NCI-H748 (cell line): ENCODE measurements around the gene OLFM4.

Experiments used
- DNase-seq: peaks from one replicate; lab custom pipeline; 2025; ENCODE audit not compliant: unreplicated experiment; lab: John Stamatoyannopoulos, UW

The OLFM4 gene

DNA sequence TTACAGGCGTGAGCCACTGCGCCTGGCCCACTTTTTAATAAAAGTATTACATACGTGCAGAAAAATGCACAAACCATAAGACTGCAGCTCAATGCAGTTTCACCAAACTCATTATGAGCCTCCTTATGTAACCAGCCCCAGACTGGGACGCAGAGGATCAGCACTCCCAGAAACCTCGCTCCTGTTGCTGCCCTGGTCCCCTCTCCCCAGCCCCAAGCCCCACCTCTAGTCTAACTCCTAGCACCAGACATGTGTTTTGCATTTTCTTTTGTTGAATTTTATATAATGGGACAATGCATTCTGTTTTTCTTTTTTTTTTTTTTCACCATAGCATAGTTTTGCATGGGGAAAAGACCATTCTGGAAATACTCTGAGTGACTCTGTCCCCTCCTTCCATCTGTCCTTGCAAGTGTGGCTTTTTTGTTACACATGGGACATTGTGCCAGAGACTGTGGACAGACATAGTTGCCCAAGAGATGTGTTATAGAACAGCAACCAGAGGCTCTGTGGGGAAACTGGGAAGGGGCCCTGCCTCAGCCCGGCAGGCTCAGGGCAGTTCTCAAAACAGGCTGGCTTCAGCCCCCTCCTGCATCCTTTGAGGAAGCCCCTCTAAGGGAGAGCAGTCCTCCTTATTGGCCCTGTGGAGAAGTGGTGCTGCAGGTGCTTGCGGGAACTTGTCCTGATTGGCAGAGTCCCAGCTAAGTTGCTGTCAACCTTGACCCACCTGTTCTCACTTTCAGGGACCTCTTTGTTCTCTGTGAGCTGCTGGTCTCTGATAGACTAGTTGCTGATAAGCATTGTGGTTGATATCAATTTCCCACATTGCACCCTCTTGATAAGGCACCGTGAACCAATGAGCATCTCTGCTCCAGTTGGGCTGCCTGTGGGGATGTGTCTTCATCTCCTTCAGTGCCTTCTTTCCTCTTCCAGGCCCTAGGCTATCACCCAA lies 13.8 kb upstream of the OLFM4 start:
- no peak for DNase-seq

DNA sequence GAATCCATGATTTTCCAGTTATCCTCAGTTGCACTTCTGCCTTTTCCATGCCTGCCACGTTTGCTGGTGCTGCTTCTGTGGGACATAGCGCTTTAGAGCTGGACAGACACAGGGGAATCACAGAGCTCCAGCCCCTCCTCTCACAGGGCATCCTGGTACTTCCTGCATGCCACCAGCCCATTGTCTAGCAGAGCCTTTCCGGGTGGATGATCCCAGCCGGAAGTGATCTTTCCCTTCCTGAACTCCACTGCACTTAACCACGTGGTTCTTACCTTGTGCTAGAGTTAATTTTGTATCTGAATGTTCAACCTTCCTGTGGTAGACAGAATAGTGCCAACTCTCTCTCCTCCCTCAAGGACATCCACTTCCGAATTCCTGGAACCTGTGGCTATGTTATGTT lies 12.6 kb upstream of the OLFM4 start:
- DNase-seq: no peak

DNA sequence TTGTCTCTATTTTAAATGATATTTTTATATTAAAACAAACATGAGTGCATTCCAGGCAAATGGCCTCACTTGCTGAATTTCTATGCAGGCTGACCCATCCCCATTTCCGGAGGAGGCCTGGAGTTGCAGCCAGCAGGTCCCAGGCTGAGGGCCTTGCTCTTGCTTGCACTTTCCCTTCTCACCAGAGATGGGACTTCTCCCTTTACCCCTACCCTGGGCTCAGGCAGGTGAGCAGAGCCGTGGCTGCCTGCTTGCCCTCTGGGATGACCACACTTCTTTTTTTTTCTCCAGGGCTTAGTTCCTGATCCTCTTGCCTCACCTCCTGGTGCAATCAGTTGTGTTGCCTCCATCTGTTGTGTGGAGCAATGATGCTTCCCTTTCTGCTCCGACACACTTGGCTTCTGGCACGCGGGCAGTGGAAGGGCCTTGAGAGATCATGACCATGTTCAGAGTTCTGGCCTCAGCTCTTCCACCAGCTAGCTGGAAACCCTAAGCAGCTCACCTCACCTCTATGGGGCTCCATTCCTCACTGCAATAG lies 11.1 kb upstream of the OLFM4 start:
- no peak for DNase-seq

DNA sequence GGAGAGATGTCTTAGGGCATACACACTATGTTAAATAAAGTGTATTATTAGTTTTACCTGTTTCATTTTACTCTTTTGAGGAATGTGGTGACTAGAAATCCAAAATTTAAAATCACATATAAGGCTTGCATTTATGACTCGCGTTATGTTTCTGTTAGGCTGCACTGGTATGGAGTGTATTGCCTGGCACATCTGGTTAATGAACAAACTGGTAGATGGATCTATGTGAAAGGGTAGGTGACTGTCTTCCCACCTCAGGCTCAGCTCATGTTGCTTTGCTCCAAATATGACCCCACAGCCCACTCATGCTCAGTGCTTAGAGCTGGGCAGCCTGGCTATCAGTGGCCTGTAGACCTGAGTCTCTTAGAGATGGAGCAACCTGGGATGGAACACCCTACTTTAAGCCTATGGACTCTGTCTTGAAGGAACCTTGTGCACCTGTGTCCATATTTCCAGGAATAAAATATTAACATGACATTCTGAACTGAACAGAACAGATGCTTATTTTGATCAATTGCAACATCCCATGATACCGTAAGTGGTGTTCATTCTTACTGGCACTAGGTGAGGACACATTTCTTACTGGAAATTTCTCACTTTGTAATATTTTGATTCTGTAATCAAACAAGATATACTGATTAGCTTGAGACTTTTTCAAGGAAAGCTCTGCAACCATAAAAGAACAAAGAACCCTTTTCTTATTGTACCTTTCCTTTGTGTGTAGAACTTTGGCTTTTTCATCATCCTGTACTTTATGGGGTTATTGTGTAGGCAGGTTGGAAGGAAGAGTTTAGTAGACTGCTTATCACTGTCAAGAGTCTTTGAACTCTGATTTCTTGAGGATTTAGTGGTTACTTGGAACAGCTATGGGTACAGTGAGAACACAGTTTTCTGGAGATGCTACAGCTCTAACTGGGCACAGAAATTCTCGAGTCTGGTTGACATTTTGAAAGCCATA lies 9.6 kb upstream of the OLFM4 start:
- no peak for DNase-seq

DNA sequence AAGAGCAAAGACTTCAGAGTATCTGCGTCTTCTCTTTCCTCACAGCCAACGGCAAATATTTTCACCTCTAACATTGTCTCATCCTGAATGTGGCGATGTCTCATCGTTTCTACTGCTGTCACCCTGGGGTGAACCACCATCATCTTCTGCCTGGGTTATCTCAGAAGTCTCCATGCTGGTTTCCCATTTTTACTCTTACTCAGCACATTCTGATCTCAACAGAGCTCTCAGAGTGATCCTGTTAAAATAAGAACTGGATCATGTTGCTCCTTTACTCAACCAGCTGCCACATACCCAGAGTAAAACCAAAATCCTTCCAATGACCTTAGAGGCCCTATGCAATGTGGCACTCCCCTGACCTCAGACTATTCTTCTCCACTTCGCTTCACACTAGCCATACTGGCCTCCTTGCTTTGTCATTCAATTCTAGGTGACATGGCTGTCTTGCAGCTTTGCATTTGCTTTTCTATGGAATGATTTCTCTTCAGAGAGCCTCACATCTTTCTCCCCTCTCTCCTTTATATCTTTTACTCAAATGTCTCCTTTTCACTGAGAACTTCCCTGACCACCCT lies 7.8 kb upstream of the OLFM4 start:
- DNase-seq: no peak

DNA sequence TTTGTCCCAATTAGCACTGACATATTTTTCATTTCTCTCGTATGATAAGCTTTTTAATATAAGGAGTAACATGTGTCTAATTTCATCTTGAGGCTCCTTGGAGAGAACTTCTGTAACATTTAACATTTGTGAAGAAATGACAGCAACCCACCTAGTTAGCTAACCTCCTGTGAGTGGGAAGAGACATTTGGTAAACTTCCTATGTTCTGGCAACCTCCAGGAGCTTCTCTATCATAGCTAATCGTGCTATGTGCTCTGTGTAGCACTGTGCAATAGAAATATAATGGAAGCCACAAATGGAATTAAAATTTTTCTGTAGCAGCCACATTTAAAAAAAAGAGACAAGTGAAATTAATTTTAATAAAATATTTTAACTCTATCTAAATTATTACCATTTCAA lies 5.4 kb upstream of the OLFM4 start:
- no peak for DNase-seq

DNA sequence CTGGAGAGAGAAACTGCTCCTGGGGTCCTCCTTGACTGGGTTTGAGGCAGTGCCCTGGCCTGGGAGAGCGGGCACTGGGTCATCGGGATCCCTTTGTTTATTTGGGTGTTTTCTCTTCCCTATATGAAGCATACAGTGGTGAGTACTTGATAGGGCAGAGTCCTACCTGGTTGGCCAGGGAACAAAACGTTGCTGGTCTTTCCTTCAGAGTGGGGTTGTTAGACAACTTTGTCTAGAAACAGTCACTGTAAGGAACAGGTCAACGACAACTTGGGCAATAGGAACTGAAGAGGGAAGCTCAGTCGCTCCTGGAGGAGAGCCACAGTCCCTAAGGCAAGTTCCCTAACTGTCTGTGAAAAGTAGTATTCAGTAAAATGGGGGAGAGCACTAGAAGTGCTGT lies 550 bp upstream of the OLFM4 start:
- no peak for DNase-seq

DNA sequence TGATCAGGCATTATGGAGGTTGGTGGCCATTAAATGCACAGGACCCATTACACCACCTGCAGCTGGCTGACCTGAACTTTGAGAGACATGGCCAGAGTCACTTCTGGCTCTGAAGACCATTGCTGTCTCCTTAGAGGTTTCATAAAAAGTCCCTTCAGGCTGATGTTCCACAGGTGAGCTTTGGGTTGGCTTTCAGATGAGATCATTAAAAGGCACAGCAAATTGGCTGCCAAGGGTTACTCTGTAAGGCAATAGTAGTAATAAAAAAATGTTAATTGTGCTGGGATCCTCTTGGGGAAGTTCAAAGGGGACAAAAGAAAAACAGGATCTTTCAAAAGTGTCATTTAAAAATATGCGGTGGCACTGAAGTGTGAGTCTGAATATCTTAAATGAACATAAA lies 4.2 kb downstream of the OLFM4 start:
- DNase-seq: no peak

DNA sequence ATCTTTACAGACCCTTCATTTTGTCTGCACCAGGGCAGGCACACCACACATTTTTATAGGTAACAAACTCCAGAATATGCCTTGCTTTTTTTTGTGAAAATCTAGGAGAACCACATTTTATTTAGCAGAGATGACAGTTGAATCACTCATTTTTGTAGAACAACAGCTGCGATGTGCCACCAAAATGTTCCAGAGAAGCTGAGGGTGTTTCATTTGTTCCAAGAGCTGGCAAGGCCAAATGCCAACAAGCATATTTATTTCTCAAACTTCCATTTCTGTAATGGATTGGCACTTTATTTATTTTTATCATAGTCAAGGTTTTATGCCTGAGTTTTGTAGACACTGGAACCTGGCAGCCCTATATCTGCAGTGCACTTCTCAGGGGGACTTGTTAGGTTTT lies 10.4 kb downstream of the OLFM4 start:
- no peak for DNase-seq

DNA sequence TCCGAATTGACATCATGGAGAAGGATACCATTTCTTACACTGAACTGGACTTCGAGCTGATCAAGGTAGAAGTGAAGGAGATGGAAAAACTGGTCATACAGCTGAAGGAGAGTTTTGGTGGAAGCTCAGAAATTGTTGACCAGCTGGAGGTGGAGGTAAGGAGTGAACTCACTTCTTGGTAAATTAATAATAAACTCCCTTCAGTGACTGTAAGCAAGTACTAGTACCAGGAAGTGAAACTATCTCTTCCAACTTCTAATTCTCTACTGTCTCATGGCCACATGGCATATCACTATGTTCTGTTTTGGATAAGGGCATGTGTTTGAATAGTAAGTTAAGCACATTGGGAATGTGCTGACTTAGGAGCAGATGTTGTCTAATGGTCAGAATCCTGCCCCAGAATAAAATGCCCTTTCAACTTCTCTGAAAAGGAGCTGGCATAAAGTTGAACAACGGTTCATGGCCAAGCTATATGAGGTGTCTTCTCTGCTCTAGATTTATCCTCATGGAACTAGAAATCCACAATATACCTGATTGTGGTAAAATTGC lies 13.4 kb downstream of the OLFM4 start:
- DNase-seq: no peak

DNA sequence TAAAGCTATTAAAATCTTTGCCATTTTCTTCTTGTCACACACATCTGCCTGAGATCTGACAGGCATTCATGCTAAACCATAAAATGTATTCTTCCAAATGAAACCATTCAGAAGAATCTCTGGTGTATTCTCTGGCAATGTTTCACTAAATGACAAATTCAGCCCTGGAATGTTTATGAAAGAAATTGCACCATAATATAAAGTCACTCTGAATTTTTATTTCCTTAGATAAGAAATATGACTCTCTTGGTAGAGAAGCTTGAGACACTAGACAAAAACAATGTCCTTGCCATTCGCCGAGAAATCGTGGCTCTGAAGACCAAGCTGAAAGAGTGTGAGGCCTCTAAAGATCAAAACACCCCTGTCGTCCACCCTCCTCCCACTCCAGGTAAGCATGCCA lies 14.3 kb downstream of the OLFM4 start:
- no peak for DNase-seq

DNA sequence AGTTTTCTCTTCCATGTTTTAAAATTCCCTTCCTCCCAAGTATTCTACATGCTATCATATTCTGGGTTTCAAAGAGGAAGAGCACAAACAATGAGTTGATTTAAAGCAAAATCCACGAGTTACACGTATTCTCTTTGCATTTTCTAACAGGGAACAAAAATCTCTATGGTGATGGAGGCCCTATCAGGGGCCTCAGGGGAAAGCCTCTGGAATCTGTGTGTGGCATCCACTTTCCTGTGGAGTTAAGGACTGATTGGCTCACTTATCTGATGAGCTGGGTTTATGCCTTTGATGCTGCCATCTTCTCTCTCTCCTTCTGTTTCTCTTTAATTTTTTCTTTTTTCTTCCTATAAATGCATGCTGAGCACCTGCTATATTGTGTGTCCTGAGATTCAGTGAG lies 14.8 kb downstream of the OLFM4 start:
- no peak for DNase-seq

DNA sequence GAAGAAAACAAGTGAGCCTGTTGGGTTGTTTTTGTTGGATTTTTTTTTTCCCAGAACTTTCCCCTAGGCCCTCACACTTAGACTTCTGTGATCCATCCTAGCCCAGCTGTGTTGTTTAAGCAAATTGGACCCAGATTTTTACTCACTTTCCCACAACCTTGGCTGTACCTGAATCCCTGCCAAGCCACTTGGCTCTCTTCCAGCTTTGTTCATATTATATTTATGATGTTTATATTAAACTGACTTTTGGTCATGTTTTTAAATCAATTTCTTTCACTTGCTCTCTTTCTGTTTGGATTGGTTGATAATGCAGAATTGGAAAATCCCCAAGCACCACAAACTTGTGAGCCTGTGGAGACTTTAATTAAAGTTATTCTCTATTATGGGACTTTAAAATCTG lies 16.6 kb downstream of the OLFM4 start:
- peak; percentile 38 for DNase-seq

DNA sequence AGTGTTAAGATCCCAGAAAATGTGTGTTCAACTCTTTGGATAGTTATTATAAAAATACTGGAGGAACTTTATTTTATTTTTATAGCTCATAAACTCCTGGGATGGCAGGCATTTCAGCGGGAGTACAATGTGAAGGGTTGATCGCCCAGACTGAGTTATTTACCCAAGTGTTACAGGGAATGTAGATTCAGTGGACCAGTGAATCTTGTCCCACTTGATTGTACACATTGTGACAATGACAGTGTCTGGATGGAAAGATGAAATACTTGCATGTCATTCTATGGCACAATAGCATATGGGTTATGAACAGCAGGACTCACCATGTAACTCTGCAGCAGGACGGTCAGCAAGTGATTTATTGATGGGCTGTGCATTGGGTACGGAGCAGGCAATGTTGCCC lies 20.3 kb downstream of the OLFM4 start:
- DNase-seq: no peak

DNA sequence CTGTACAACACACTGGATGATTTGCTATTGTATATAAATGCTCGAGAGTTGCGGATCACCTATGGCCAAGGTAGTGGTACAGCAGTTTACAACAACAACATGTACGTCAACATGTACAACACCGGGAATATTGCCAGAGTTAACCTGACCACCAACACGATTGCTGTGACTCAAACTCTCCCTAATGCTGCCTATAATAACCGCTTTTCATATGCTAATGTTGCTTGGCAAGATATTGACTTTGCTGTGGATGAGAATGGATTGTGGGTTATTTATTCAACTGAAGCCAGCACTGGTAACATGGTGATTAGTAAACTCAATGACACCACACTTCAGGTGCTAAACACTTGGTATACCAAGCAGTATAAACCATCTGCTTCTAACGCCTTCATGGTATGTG lies 21.5 kb downstream of the OLFM4 start:
- no peak for DNase-seq

DNA sequence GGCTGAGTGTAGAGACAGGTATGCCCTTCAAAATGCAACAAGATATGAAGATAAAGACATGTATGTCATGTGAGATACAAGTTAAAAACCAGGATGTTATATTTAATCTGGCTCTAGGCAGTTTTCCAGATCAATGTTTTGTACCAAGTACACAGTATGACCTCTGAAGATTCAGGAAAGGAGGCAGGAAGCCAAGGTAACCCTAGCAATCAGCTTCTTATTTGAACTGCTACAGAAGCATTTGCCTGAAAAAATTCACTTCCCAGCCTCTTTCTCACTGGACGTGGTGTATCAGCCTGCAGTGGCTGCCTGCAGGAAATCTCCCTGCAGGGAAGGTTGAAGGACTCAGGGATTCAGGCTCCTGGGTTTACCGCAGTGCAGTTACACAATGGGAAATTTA lies 24.1 kb downstream of the OLFM4 start:
- no peak for DNase-seq

DNA sequence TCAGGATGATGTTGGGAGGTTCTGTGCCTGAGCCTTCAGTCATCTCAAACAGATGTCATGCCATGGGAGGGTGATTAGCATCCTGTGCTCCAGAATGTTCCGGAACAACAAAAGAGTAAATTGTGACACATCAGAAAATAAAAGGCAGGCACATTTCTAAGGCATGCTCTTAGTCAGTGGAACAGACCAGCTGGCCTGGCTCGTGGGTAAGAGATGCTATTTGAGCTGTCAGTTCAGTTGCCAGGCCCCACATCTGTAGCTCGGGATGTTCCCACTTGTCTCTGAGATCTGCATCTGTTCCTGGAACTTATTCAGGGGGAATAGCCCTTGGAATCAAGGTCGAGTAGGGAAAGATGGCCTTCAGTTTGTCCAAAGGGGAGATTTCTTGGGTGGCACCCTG lies 26.0 kb downstream of the OLFM4 start:
- DNase-seq: no peak

DNA sequence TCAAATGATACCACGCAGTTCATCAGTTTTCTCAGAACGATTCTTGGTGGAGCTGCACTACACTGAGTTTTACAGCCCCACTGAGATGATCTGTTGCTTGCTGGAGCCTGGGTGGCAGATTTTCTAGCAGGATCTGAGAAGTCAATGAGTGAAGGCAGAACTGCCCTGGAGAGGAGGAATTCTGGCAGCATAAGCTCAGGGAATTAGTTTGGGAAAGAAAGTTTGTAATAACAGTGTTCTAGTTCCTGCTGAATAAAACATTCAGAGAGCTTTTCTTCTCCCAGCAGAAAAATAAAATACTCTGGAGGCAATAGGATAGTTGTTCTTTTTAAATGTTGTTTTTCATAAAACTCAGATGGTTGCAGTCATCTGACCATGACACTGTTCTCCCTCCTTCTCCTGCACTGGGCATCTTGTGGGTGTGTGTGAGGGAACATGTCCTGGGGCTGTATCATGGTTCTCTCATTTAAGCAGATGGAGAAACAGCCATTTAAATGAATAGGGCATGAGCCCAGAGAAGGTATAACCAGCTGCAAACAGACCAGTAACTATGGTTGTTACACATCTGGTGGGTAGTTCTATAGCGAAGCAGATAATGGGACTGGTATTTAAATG lies 29.6 kb downstream of the OLFM4 start:
- DNase-seq: no peak

DNA sequence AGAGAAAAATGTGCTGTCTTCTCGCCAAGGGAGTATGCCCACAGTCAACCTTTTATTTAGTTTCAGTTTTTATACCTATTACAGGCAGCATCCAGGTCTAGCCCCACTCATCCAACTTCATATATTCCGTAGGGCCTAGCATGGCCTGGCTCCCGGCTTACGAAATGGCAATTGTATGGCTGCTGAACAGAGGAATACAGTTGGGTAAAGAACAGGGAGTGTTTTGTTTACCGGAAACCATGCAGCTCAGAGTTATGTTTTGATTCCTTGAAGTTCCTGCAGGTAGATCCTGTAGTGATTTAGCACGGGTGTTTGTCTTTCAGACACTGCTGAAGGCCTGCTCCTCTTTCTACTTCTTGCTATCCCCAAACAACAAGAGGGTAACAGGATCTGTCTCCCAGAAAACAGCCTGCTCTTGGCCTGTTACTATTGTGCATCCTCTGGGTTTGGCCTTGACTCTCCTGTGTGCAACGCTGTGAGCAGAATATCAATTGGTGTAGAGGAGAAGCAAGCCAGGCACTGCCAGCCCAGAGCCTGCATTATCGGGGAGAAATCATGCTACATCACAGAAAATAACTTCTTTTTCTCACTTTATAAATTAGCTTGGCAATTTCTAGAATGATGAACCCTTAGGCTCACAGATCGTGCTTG lies 32.4 kb downstream of the OLFM4 start:
- DNase-seq: no peak

DNA sequence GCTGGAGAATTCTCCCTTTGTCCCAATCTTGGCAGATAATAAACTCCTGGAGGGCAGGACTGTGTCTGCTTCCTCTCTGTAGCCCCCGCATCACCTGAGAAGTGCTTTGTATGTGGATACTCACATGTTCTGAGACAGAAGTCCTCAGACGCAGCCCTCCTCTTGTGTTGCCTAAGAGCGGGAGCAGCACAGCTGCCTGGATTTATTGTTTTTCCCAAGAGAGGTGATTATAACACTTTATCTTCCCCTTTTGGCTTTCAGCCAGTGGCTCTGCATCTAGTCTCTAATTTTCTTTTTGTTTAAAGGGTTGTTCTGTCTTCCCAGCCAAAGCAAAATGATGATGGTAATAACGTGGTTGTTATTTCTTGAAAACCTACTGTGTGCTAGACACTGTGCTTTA lies 36.1 kb downstream of the OLFM4 start:
- DNase-seq: peak; percentile 96
